Ishikawa (cell line): Measurements from ENCODE around the gene MAGT1.

ENCODE experiments used
- CEBPB ChIP-seq: IDR thresholded peaks from 2 replicates; pipeline ENCODE4 v1.6.1; 2012
- CREB1 ChIP-seq: IDR thresholded peaks from 2 replicates; pipeline ENCODE4 v1.6.1; 2012; ENCODE audit warnings: low read depth
- EGR1 ChIP-seq: IDR thresholded peaks from 2 replicates; pipeline ENCODE4 v1.6.1; 2012
- EP300 ChIP-seq: IDR thresholded peaks from 2 replicates; pipeline ENCODE4 v1.6.1; 2012; ENCODE audit warnings: borderline replicate concordance
- FOXM1 ChIP-seq: IDR thresholded peaks from 2 replicates; pipeline ENCODE4 v1.6.1; 2012; ENCODE audit warnings: low read depth, borderline replicate concordance
- MAX ChIP-seq: IDR thresholded peaks from 2 replicates; pipeline ENCODE4 v1.6.1; 2012
- RAD21 ChIP-seq: IDR thresholded peaks from 2 replicates; pipeline ENCODE4 v1.6.1; 2012; ENCODE audit warnings: low read depth
- REST ChIP-seq: IDR thresholded peaks from 2 replicates; pipeline ENCODE4 v1.6.1; 2012; ENCODE audit warnings: low read depth, mild to moderate bottlenecking
- TAF1 ChIP-seq: IDR thresholded peaks from 2 replicates; pipeline ENCODE4 v1.6.1; 2012; ENCODE audit warnings: low read depth, mild to moderate bottlenecking
- TCF12 ChIP-seq: IDR thresholded peaks from 2 replicates; pipeline ENCODE4 v1.6.1; 2012; ENCODE audit warnings: low read depth
- TEAD4 ChIP-seq: IDR thresholded peaks from 2 replicates; pipeline ENCODE4 v1.6.1; 2012
- USF1 ChIP-seq: IDR thresholded peaks from 2 replicates; pipeline ENCODE4 v1.6.1; 2012
- YY1 ChIP-seq: IDR thresholded peaks from 2 replicates; pipeline ENCODE4 v1.6.1; 2012; ENCODE audit warnings: low read depth
- ZBTB7A ChIP-seq: IDR thresholded peaks from 2 replicates; pipeline ENCODE4 v1.6.1; 2012; ENCODE audit warnings: low read depth

- TF ChIP-seq TAF1 (no peak), TEAD4 (no peak), EP300 (no peak), RAD21 (no peak), EGR1 (no peak), REST (no peak), USF1 (no peak), CEBPB (no peak), ZBTB7A (no peak), YY1 (no peak), MAX (no peak), FOXM1 (no peak), CREB1 (no peak), TCF12 (no peak)
These were observed 27.6 kb upstream of the MAGT1 start for GRCh38 chrX:77922787-77923186.
